GM12878 (cell line): ENCODE measurements around the gene ETV2. TPM values are rescaled to one million over a fixed set of nuclear protein-coding genes. Genes with fewer than 3 reads are reported as not detected.

Experiments
- ATAC-seq: fragments of 200-7000 bp; cut with Tn5 transposase; 3 replicates; pipeline ENCODE4 v1.9.1; 2020; ENCODE audit warnings: mild to moderate bottlenecking, moderate library complexity
- BruUV-seq: library from RNA; stranded (reverse); fragments of 400-500 nt; replicated peaks from 2 replicates; lab custom pipeline; 2021; lab: Mats Ljungman, UMichigan
- CTCF ChIA-PET: fragments of 300-600 bp; sonication (Branson Sonifier 250); formaldehyde crosslinking; extraction: SDS; loops from one replicate; lab custom pipeline; 2021; ENCODE audit warnings: inconsistent platforms; lab: Yijun Ruan, JAX
- POLR2A ChIA-PET: fragments of 350-600 bp; formaldehyde crosslinking; extraction: SDS; loops from one replicate; lab custom pipeline; 2021; ENCODE audit warnings: inconsistent platforms; lab: Charles Lee
- RAD21 ChIA-PET: fragments of 300-600 bp; sonication (Branson Sonifier 250); formaldehyde crosslinking; loops from one replicate; lab custom pipeline; 2023; ENCODE audit warnings: antibody characterized with exemption; ENCODE audit not compliant: unreplicated experiment; lab: Charles Lee
- SMC1A ChIA-PET: fragments of 300-600 bp; sonication (Branson Sonifier 250); formaldehyde crosslinking; loops from one replicate; lab custom pipeline; 2023; ENCODE audit not compliant: unreplicated experiment, uncharacterized antibody; lab: Charles Lee
- DNase-seq: peaks from one replicate; pipeline ENCODE4 v3.0.0-alpha.2; 2011; ENCODE audit warnings: low read depth, low spot score
- FAIRE-seq: peaks from 3 replicates; lab custom pipeline; 2011; peaks lifted over from hg19 to GRCh38; lab: Jason Lieb, UNC
- H2AFZ ChIP-seq: 2 replicates; pipeline ENCODE4 v1.6.0; 2011; ENCODE audit warnings: low read depth, low read length, control low read depth; ENCODE audit not compliant: control insufficient read depth
- H3K27ac ChIP-seq: 2 replicates; pipeline ENCODE4 v1.5.1; 2011; ENCODE audit warnings: control low read depth; ENCODE audit not compliant: control insufficient read depth, insufficient read depth
- H3K27me3 ChIP-seq, 2 experiments: replicated peaks in 1 of 2; 2 replicates each; pipeline versions ENCODE4 v1.6.0 to v1.6.1; 2011; ENCODE audit warnings: low read length in 1 of 2; ENCODE audit not compliant: control insufficient read depth in 2 of 2, insufficient read depth in 2 of 2
- H3K36me3 ChIP-seq, 2 experiments: 2 replicates each; pipeline ENCODE4 v1.5.1; 2011; ENCODE audit warnings: low read length in 1 of 2; ENCODE audit not compliant: control insufficient read depth in 2 of 2, insufficient read depth in 2 of 2
- H3K4me1 ChIP-seq: 2 replicates; pipeline ENCODE4 v1.6.1; 2011; ENCODE audit warnings: mild to moderate bottlenecking, low read length, moderate library complexity, mixed read lengths; ENCODE audit not compliant: control insufficient read depth, insufficient read depth
- H3K4me2 ChIP-seq: 2 replicates; pipeline ENCODE4 v1.6.0; 2011; ENCODE audit warnings: control low read depth; ENCODE audit not compliant: control insufficient read depth, insufficient read depth
- H3K4me3 ChIP-seq: fragments of 200-600 bp; sonication (generic); 2 replicates; pipeline ENCODE4 v1.5.1; 2016
- H3K79me2 ChIP-seq: 2 replicates; pipeline ENCODE4 v1.6.0; 2011; ENCODE audit warnings: low read length; ENCODE audit not compliant: control insufficient read depth, insufficient read depth
- H3K9ac ChIP-seq: 2 replicates; pipeline ENCODE4 v1.8.0; 2011; ENCODE audit warnings: low read length, control low read depth, mixed read lengths; ENCODE audit not compliant: control insufficient read depth, insufficient read depth
- H3K9me3 ChIP-seq: replicated peaks from 3 replicates; pipeline ENCODE4 v1.5.1; 2011; ENCODE audit warnings: mild to moderate bottlenecking, low read length; ENCODE audit not compliant: control insufficient read depth, insufficient read depth
- H4K20me1 ChIP-seq: 2 replicates; pipeline ENCODE4 v1.6.0; 2011; ENCODE audit not compliant: control insufficient read depth, insufficient read depth
- CBX5 ChIP-seq: sonication (generic); IDR thresholded peaks from 2 replicates; pipeline ENCODE4 v1.6.1; 2016; ENCODE audit warnings: low read depth, moderate library complexity, mild to moderate bottlenecking, inconsistent platforms
- CEBPZ ChIP-seq: fragments of 150-350 bp; IDR thresholded peaks from 2 replicates; pipeline ENCODE4 v1.6.1; 2016; ENCODE audit warnings: low read depth, low read length
- CHD1 ChIP-seq: IDR thresholded peaks from 2 replicates; pipeline ENCODE4 v1.6.1; 2012; ENCODE audit warnings: low read depth, low read length, improper control_type of control experiment
- CUX1 ChIP-seq: IDR thresholded peaks from 2 replicates; pipeline ENCODE4 v1.6.1; 2012; ENCODE audit warnings: improper control_type of control experiment, low read depth, low read length; ENCODE audit not compliant: insufficient replicate concordance
- FOXK2 ChIP-seq: fragments of 450-650 bp; IDR thresholded peaks from 2 replicates; pipeline ENCODE4 v1.6.1; 2017; ENCODE audit warnings: mild to moderate bottlenecking, moderate library complexity
- JUND ChIP-seq: IDR thresholded peaks from 2 replicates; pipeline ENCODE4 v1.6.1; 2012; ENCODE audit warnings: low read depth, mild to moderate bottlenecking, low read length, improper control_type of control experiment, moderate library complexity
- KLF5 ChIP-seq: fragments of 450-650 bp; IDR thresholded peaks from 2 replicates; pipeline ENCODE4 v1.6.1; 2014; ENCODE audit warnings: mild to moderate bottlenecking; ENCODE audit not compliant: partially characterized antibody
- NFXL1 ChIP-seq: fragments of 450-650 bp; IDR thresholded peaks from 2 replicates; pipeline ENCODE4 v1.6.1; 2017; ENCODE audit warnings: antibody characterized with exemption, mild to moderate bottlenecking, borderline replicate concordance
- NFYB ChIP-seq: IDR thresholded peaks from 2 replicates; pipeline ENCODE4 v1.6.1; 2011; ENCODE audit warnings: low read depth, mild to moderate bottlenecking, low read length, improper control_type of control experiment, moderate library complexity; ENCODE audit not compliant: insufficient read depth
- PML ChIP-seq: IDR thresholded peaks from 2 replicates; pipeline ENCODE4 v1.6.1; 2012; ENCODE audit warnings: low read length, inconsistent platforms
- POLR2A ChIP-seq: IDR thresholded peaks from 2 replicates; pipeline ENCODE4 v1.6.1; 2011; ENCODE audit warnings: low read depth, mild to moderate bottlenecking, low read length
- RCOR1 ChIP-seq: conservative IDR thresholded peaks from 2 replicates; pipeline ENCODE4 v1.6.1; 2012; ENCODE audit warnings: low read depth, low read length, improper control_type of control experiment
- STAT3 ChIP-seq: IDR thresholded peaks from 2 replicates; pipeline ENCODE4 v1.6.1; 2011; ENCODE audit warnings: low read depth, low read length, improper control_type of control experiment
- ZSCAN29 ChIP-seq: fragments of 450-650 bp; IDR thresholded peaks from 2 replicates; pipeline ENCODE4 v1.6.1; 2017; ENCODE audit warnings: mild to moderate bottlenecking, moderate library complexity
- ZZZ3 ChIP-seq: IDR thresholded peaks from 2 replicates; pipeline ENCODE4 v1.6.1; 2011; ENCODE audit warnings: low read depth; ENCODE audit not compliant: control insufficient read depth, insufficient read length
- WGBS: methylation state at CpG from one replicate; pipeline ENCODE4 v1.1.6; 2016; ENCODE audit warnings: low lambda C conversion rate; ENCODE audit not compliant: insufficient replicate concordance, insufficient coverage; ENCODE audit errors: missing lambda C conversion rate; 5-methylcytosine and 5-hydroxymethylcytosine counted together
- in situ Hi-C: fragments of 300-500 bp; cut with MboI; formaldehyde crosslinking; loops from 9 replicates; pipeline ENCODE4 v1.14.3; 2018; ENCODE audit warnings: mixed read lengths
- intact Hi-C: fragments of 100-400 bp; cut with micrococcal nuclease; formaldehyde crosslinking; loops from one replicate; pipeline ENCODE4 v1.14.2; 2022; ENCODE audit not compliant: unreplicated experiment
- polyA plus RNA-seq, 11 experiments: library from polyadenylated mRNA; depleted of rRNA in 4 of 11; unstranded in 6 of 11; stranded (reverse) in 5 of 11; fragments of >200 nt; fragmentation: Nextera tagmentation in 4 of 11; fragmentation: Illumina TruSeq in 1 of 11; extraction: Ambion mirVana in 4 of 11; extraction: Trizol in 1 of 11; gene quantifications; 1 replicate in 1 of 11; 2 replicates in 10 of 11; pipeline versions ENCODE4 v1.2.1 to v1.2.3, GENCODE V29; 2011 to 2016; ENCODE audit warnings: inconsistent platforms in 2 of 11, missing spikeins in 2 of 11, low read depth in 1 of 11
- total RNA-seq, 4 experiments: library from RNA; depleted of rRNA in 3 of 4; stranded (reverse); fragments of >200 nt in 3 of 4; fragmentation: Illumina TruSeq in 1 of 4; extraction: Trizol in 1 of 4; gene quantifications; 2 replicates each; pipeline versions ENCODE4 v1.2.1 to v1.2.3, GENCODE V29; 2013 to 2021

Gene ETV2
- total and polyA plus RNA-seq, 10 of the 15 experiments (the other 5 are each of a cell fraction or from before 2014, with no cell fraction given): 0.10 to 1.4 (median 0.54) TPM; not detected in 1

GRCh38 chr19:35644206-35644986 is 2.9 kb downstream of the ETV2 start:
- H3K36me3 ChIP-seq: no peaks in the 10 kb centered on the region
- peak overlapping the region; percentile 80 for H3K9ac ChIP-seq
- peak overlapping the region; percentile 75 for H3K4me3 ChIP-seq
- ChIA-PET POLR2A (interaction anchor here (1.0 to 3.5 kb wide), 9 partner anchors 12 to 311 kb away, joined by 3 to 30 read pairs (median 5); partner anchors contain the start of genes HAUS5 and LIN37), CTCF (interaction anchor here (0.7 to 1.6 kb wide), 4 partner anchors 69 to 483 kb away, joined by 3 read pairs; partner anchors contain the start of gene PSENEN), SMC1A (interaction anchor here (0.8 to 1.9 kb wide), 4 partner anchors 32 to 291 kb away, joined by 3 to 10 read pairs (median 6); partner anchors contain the start of gene HAUS5), RAD21 (interaction anchor here (0.8 to 1.3 kb wide), 4 partner anchors 57 to 471 kb away, joined by 3 to 4 read pairs (median 4); partner anchors contain the start of genes POLR2I and TBCB)
- BruUV-seq: no TSS peak
- DNase-seq (peak; percentile 74), FAIRE-seq (peak; percentile 85), ATAC-seq (peak; percentile 88)
- peaks cover 13% of the 10 kb centered on the region for H3K79me2 ChIP-seq
- H3K27me3 ChIP-seq: no peaks in the 10 kb centered on the region
- H3K27ac ChIP-seq: peak overlapping the region; percentile 84
- peak overlapping the region; percentile 100 for H3K4me2 ChIP-seq
- in situ Hi-C loops (no loop called here), intact Hi-C loops (no loop called here)
- no peaks in the 10 kb centered on the region for H3K9me3 ChIP-seq
- no peaks in the 10 kb centered on the region; the same call in 1 of the 2 replicates for H4K20me1 ChIP-seq
- peaks cover 30% of the 10 kb centered on the region for H3K4me1 ChIP-seq
- WGBS: under 1% methylated on average over 60 of the region's 60 CpGs
- peak overlapping the region; percentile 100 for H2AFZ ChIP-seq
- TF ChIP-seq FOXK2: no peak
- no peak for TF ChIP-seq KLF5
- TF ChIP-seq STAT3: no peak
- TF ChIP-seq NFXL1: no peak
- TF ChIP-seq CHD1: no peak
- no peak for TF ChIP-seq CEBPZ
- TF ChIP-seq CBX5: no peak
- no peak for TF ChIP-seq JUND
- no peak for TF ChIP-seq NFYB
- no peak for TF ChIP-seq ZSCAN29
- TF ChIP-seq RCOR1: no peak
- no peak for TF ChIP-seq ZZZ3
- no peak for TF ChIP-seq CUX1
- TF ChIP-seq POLR2A: peak; percentile 63
- no peak for TF ChIP-seq PML
